Measurements from ENCODE around the gene MBP.

- TF ChIP-seq CTCF (conservative IDR thresholded peaks at IDR 0.05; ENCODE audit: low read depth, low read length): no peak
- no peak for TF ChIP-seq EZH2 (IDR thresholded peaks at IDR 0.05; ENCODE audit: borderline replicate concordance, low read depth, low read length, poor library complexity, severe bottlenecking)
Measured at GRCh38 chr18:76970770-76971559, 161.6 kb downstream of the MBP start.
